Lower leg skin (tissue), 3 donors: ENCODE data around the gene SNRNP70.

Source experiments
- CTCF ChIP-seq, 3 donors: fragments of 450-650 bp; IDR thresholded peaks; one replicate each; pipeline ENCODE4 v1.5.1; 2016; ENCODE audit warnings: antibody characterized with exemption in 3 of 3, mild to moderate bottlenecking in 3 of 3, moderate library complexity in 2 of 3
- POLR2A ChIP-seq, 2 donors: fragments of 450-650 bp; IDR thresholded peaks; one replicate each; pipeline ENCODE4 v1.6.1; 2016 to 2017; ENCODE audit warnings: antibody characterized with exemption in 2 of 2, mild to moderate bottlenecking in 1 of 2, moderate library complexity in 1 of 2

- TF ChIP-seq POLR2A (IDR thresholded peaks at IDR 0.05) (no peak), CTCF (IDR thresholded peaks at IDR 0.05) (no peak)
These were observed 28.7 kb downstream of the SNRNP70 start, which contains the start of gene LIN7B for GRCh38 chr19:49113762-49114629.
